PC-3 (cell line): ENCODE data around the gene ADCY5.

Source experiments
- CTCF ChIP-seq: fragments of 300-600 bp; sonication (generic); conservative IDR thresholded peaks from 2 replicates; pipeline ENCODE4 v1.5.1; 2017; ENCODE audit warnings: antibody characterized with exemption, low read depth, mild to moderate bottlenecking, low read length
- EZH2 ChIP-seq: fragments of 300-600 bp; sonication (generic); IDR thresholded peaks from one replicate; pipeline ENCODE4 v1.6.1; 2017; ENCODE audit warnings: antibody characterized with exemption, mild to moderate bottlenecking, low read length; ENCODE audit not compliant: unreplicated experiment
- EZH2phosphoT487 ChIP-seq: fragments of 300-600 bp; sonication (generic); IDR thresholded peaks from 2 replicates; pipeline ENCODE4 v1.6.1; 2018; ENCODE audit warnings: mild to moderate bottlenecking, antibody characterized with exemption, low read length, borderline replicate concordance

- no peak for TF ChIP-seq CTCF
- TF ChIP-seq EZH2phosphoT487, result no peak
- no peak for TF ChIP-seq EZH2
These were observed 186.0 kb downstream of the ADCY5 start for GRCh38 chr3:123262868-123263267.
